Neural cell (in vitro differentiated cells): ENCODE results near the gene SLC8A1. TPM values are rescaled to one million over a fixed set of nuclear protein-coding genes. Genes with fewer than 3 reads are reported as not detected.

Experiments used
- H2AFZ ChIP-seq: fragments of 200-600, 300-800 bp; sonication (generic), shearing (Covaris generic); 2 replicates; pipeline ENCODE4 v1.6.0; 2014; ENCODE audit warnings: low read depth, mild to moderate bottlenecking, antibody characterized with exemption, low read length, moderate library complexity
- H3F3A ChIP-seq: fragments of 200-600 bp; shearing (Covaris generic); 2 replicates; pipeline ENCODE4 v1.6.1; 2016; ENCODE audit warnings: mild to moderate bottlenecking, moderate library complexity, mixed read lengths, antibody characterized with exemption, low read length; ENCODE audit not compliant: insufficient read depth, poor library complexity, severe bottlenecking
- H3K27ac ChIP-seq: fragments of 200-600, 300-800 bp; sonication (generic), shearing (Covaris generic); 2 replicates; pipeline ENCODE4 v1.5.1; 2014; ENCODE audit warnings: mild to moderate bottlenecking, low read length, moderate library complexity
- H3K27me3 ChIP-seq: fragments of 300-800, 200-600 bp; sonication (generic), shearing (Covaris generic); 2 replicates; pipeline ENCODE4 v1.6.0; 2014; ENCODE audit warnings: mild to moderate bottlenecking, low read depth, low read length, moderate library complexity; ENCODE audit not compliant: insufficient read depth
- H3K36me3 ChIP-seq: fragments of 300-800, 200-600 bp; sonication (generic), shearing (Covaris generic); 2 replicates; pipeline ENCODE4 v1.5.1; 2014; ENCODE audit warnings: mild to moderate bottlenecking, antibody characterized with exemption, low read length, moderate library complexity; ENCODE audit not compliant: insufficient read depth
- H3K4me2 ChIP-seq: fragments of 300-800, 200-600 bp; sonication (generic), shearing (Covaris generic); 2 replicates; pipeline ENCODE4 v1.6.0; 2014; ENCODE audit warnings: mild to moderate bottlenecking, low read length
- H3K4me3 ChIP-seq: fragments of 300-800, 200-600 bp; sonication (generic), shearing (Covaris generic); 2 replicates; pipeline ENCODE4 v1.5.1; 2014; ENCODE audit warnings: mild to moderate bottlenecking, low read length, moderate library complexity
- H3K79me2 ChIP-seq: fragments of 200-600 bp; shearing (Covaris generic); replicated peaks from 2 replicates; pipeline ENCODE4 v1.6.0; 2014; ENCODE audit warnings: mild to moderate bottlenecking, low read length, moderate library complexity; ENCODE audit not compliant: insufficient read depth
- H3K9ac ChIP-seq: fragments of 300-800, 200-600 bp; sonication (generic), shearing (Covaris generic); 2 replicates; pipeline ENCODE4 v1.6.1; 2016; ENCODE audit warnings: mild to moderate bottlenecking, low read length, mixed read lengths
- H3K9me2 ChIP-seq: fragments of 200-600 bp; shearing (Covaris generic); 2 replicates; pipeline ENCODE4 v1.6.1; 2016; ENCODE audit warnings: mild to moderate bottlenecking, low read length, mixed read lengths; ENCODE audit not compliant: insufficient read depth
- H3K9me3 ChIP-seq: fragments of 200-600, 300-800 bp; sonication (generic), shearing (Covaris generic); 2 replicates; pipeline ENCODE4 v1.6.1; 2016; ENCODE audit warnings: mild to moderate bottlenecking, mixed run types, low read length, moderate library complexity, mixed read lengths
- H4K20me1 ChIP-seq: fragments of 200-600 bp; shearing (Covaris generic); 2 replicates; pipeline ENCODE4 v1.6.1; 2016; ENCODE audit warnings: mild to moderate bottlenecking, mixed run types; ENCODE audit not compliant: insufficient read depth
- EP300 ChIP-seq: fragments of 450-650 bp; conservative IDR thresholded peaks from 2 replicates; pipeline ENCODE4 v1.6.1; 2014; ENCODE audit warnings: antibody characterized with exemption, mild to moderate bottlenecking, moderate library complexity; ENCODE audit not compliant: poor library complexity, severe bottlenecking
- EZH2 ChIP-seq: fragments of 200-600, 300-800 bp; shearing (Covaris generic), sonication (generic); IDR thresholded peaks from 2 replicates; pipeline ENCODE4 v1.6.1; 2014; ENCODE audit warnings: antibody characterized with exemption, low read length, borderline replicate concordance, mild to moderate bottlenecking; ENCODE audit not compliant: insufficient read depth, poor library complexity, severe bottlenecking
- MXI1 ChIP-seq: fragments of 450-650 bp; conservative IDR thresholded peaks from 2 replicates; pipeline ENCODE4 v1.6.1; 2014; ENCODE audit warnings: antibody characterized with exemption, mild to moderate bottlenecking; ENCODE audit not compliant: poor library complexity, severe bottlenecking
- POLR2AphosphoS5 ChIP-seq: IDR thresholded peaks from 2 replicates; pipeline ENCODE4 v1.6.1; 2012
- RAD21 ChIP-seq: fragments of 450-650 bp; conservative IDR thresholded peaks from 2 replicates; pipeline ENCODE4 v1.6.1; 2014; ENCODE audit warnings: antibody characterized with exemption, mild to moderate bottlenecking, moderate library complexity
- SMC3 ChIP-seq: fragments of 450-650 bp; conservative IDR thresholded peaks from 2 replicates; pipeline ENCODE4 v1.6.1; 2014; ENCODE audit warnings: antibody characterized with exemption, mild to moderate bottlenecking, moderate library complexity; ENCODE audit not compliant: poor library complexity
- TAF1 ChIP-seq: IDR thresholded peaks from 2 replicates; pipeline ENCODE4 v1.6.1; 2012; ENCODE audit warnings: low read depth
- polyA plus RNA-seq: library from polyadenylated mRNA; depleted of rRNA; stranded (reverse); fragments of >200 nt; gene quantifications from 2 replicates; pipeline ENCODE4 v1.2.3, GENCODE V29; 2014
- TF ChIP-seq, protein P1 (sequence below): IDR thresholded peaks from 2 replicates; pipeline ENCODE4 v1.6.1; 2012; ENCODE audit warnings: borderline replicate concordance
- TF ChIP-seq, protein P2 (sequence below): fragments of 450-650 bp; IDR thresholded peaks from 2 replicates; pipeline ENCODE4 v1.5.1; 2014; ENCODE audit warnings: antibody characterized with exemption, mild to moderate bottlenecking, moderate library complexity; ENCODE audit not compliant: poor library complexity, severe bottlenecking

SLC8A1 gene
- polyA plus RNA-seq, 1 donor from 2014 or later = 18.7 TPM

- Histone ChIP-seq H3K36me3 (no peaks in the 10 kb centered on the region), H3K9me2 (no peaks in the 10 kb centered on the region)
Measured at GRCh38 chr2:40258135-40258457, 193.8 kb downstream of the SLC8A1 start.

GRCh38 chr2:40257340-40258134 is 194.4 kb downstream of the SLC8A1 start:
- Histone ChIP-seq H3K27ac (peak overlapping the region; percentile 57), H3K36me3 (no peaks in the 10 kb centered on the region), H3K9me3 (no peaks in the 10 kb centered on the region), H3K27me3 (no peaks in the 10 kb centered on the region), H3K79me2 (no peaks in the 10 kb centered on the region), H3F3A (peaks cover 6% of the 10 kb centered on the region), H2AFZ (no peak overlapping the region), H3K9me2 (no peaks in the 10 kb centered on the region), H3K9ac (no peak overlapping the region), H3K4me3 (peak overlapping the region; percentile 44), H3K4me2 (no peak overlapping the region), H4K20me1 (no peaks in the 10 kb centered on the region)
- TF ChIP-seq RAD21 = no peak
- TF ChIP-seq EZH2 = no peak
- TF ChIP-seq POLR2AphosphoS5 = peak; percentile 75
- TF ChIP-seq TAF1 = no peak
- TF ChIP-seq EP300 = peak; percentile 92
- TF ChIP-seq, protein P1, sequence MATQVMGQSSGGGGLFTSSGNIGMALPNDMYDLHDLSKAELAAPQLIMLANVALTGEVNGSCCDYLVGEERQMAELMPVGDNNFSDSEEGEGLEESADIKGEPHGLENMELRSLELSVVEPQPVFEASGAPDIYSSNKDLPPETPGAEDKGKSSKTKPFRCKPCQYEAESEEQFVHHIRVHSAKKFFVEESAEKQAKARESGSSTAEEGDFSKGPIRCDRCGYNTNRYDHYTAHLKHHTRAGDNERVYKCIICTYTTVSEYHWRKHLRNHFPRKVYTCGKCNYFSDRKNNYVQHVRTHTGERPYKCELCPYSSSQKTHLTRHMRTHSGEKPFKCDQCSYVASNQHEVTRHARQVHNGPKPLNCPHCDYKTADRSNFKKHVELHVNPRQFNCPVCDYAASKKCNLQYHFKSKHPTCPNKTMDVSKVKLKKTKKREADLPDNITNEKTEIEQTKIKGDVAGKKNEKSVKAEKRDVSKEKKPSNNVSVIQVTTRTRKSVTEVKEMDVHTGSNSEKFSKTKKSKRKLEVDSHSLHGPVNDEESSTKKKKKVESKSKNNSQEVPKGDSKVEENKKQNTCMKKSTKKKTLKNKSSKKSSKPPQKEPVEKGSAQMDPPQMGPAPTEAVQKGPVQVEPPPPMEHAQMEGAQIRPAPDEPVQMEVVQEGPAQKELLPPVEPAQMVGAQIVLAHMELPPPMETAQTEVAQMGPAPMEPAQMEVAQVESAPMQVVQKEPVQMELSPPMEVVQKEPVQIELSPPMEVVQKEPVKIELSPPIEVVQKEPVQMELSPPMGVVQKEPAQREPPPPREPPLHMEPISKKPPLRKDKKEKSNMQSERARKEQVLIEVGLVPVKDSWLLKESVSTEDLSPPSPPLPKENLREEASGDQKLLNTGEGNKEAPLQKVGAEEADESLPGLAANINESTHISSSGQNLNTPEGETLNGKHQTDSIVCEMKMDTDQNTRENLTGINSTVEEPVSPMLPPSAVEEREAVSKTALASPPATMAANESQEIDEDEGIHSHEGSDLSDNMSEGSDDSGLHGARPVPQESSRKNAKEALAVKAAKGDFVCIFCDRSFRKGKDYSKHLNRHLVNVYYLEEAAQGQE = no peak
- no peak for TF ChIP-seq SMC3

More at GRCh38 chr2:40258135-40258457, 193.8 kb downstream of the SLC8A1 start:
- Histone ChIP-seq H3K27me3 (no peaks in the 10 kb centered on the region), H3K4me2 (no peak overlapping the region), H3F3A (peaks cover 6% of the 10 kb centered on the region), H3K9me3 (no peaks in the 10 kb centered on the region), H3K27ac (peak overlapping the region; percentile 57), H2AFZ (no peak overlapping the region), H4K20me1 (no peaks in the 10 kb centered on the region), H3K9ac (no peak overlapping the region), H3K4me3 (peak overlapping the region; percentile 44), H3K79me2 (no peaks in the 10 kb centered on the region)
- no peak for TF ChIP-seq MXI1
- TF ChIP-seq RAD21 = no peak
- TF ChIP-seq EZH2 = no peak
- TF ChIP-seq, protein P2, sequence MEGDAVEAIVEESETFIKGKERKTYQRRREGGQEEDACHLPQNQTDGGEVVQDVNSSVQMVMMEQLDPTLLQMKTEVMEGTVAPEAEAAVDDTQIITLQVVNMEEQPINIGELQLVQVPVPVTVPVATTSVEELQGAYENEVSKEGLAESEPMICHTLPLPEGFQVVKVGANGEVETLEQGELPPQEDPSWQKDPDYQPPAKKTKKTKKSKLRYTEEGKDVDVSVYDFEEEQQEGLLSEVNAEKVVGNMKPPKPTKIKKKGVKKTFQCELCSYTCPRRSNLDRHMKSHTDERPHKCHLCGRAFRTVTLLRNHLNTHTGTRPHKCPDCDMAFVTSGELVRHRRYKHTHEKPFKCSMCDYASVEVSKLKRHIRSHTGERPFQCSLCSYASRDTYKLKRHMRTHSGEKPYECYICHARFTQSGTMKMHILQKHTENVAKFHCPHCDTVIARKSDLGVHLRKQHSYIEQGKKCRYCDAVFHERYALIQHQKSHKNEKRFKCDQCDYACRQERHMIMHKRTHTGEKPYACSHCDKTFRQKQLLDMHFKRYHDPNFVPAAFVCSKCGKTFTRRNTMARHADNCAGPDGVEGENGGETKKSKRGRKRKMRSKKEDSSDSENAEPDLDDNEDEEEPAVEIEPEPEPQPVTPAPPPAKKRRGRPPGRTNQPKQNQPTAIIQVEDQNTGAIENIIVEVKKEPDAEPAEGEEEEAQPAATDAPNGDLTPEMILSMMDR = no peak
- TF ChIP-seq, protein P1 = peak; percentile 58
- TF ChIP-seq TAF1 = no peak
- TF ChIP-seq EP300 = peak; percentile 73
- peak; percentile 6 for TF ChIP-seq POLR2AphosphoS5
- peak; percentile 13 for TF ChIP-seq SMC3
